Transverse colon (tissue), 4 donors: ENCODE measurements around the gene DOCK9. TPM values are rescaled to one million over a fixed set of nuclear protein-coding genes. Genes with fewer than 3 reads are reported as not detected.

ENCODE experiments used
- DNase-seq: peaks from one replicate; pipeline ENCODE4 v3.0.0-alpha.2; 2019
- H3K27ac ChIP-seq, 4 donors: fragments of 200-600 bp; sonication (generic); 2 replicates each; pipeline ENCODE4 v1.5.1; 2016 to 2018; ENCODE audit warnings: inconsistent platforms in 4 of 4
- H3K27me3 ChIP-seq: fragments of 200-600 bp; sonication (generic); 2 replicates; pipeline ENCODE4 v1.5.1; 2017; ENCODE audit warnings: inconsistent platforms
- H3K36me3 ChIP-seq, 4 donors: fragments of 200-600 bp; sonication (generic); 2 replicates each; pipeline ENCODE4 v1.5.1; 2017 to 2019; ENCODE audit warnings: inconsistent platforms in 4 of 4
- H3K4me1 ChIP-seq, 4 donors: fragments of 200-600 bp; sonication (generic); 2 replicates each; pipeline ENCODE4 v1.5.1; 2017 to 2020; ENCODE audit warnings: inconsistent platforms in 4 of 4
- H3K4me3 ChIP-seq, 4 donors: fragments of 200-600 bp; sonication (generic); 1 replicate in 1 of 4; 2 replicates in 3 of 4; pipeline versions ENCODE4 v1.5.1 to v1.6.1; 2017 to 2019; ENCODE audit warnings: inconsistent platforms in 4 of 4
- H3K9me3 ChIP-seq, 2 donors: fragments of 200-600 bp; sonication (generic); 2 replicates each; pipeline ENCODE4 v1.5.1; 2017 to 2019; ENCODE audit warnings: inconsistent platforms in 2 of 2
- EP300 ChIP-seq: sonication (generic); formaldehyde crosslinking; IDR thresholded peaks from one replicate; pipeline ENCODE4 v1.6.1; 2017; ENCODE audit warnings: antibody characterized with exemption, low read depth
- POLR2A ChIP-seq: fragments of 450-650 bp; IDR thresholded peaks from one replicate; pipeline ENCODE4 v1.6.1; 2016; ENCODE audit warnings: antibody characterized with exemption, mild to moderate bottlenecking, moderate library complexity
- POLR2AphosphoS5 ChIP-seq, 3 donors: sonication (generic); formaldehyde crosslinking; IDR thresholded peaks; one replicate each; pipeline ENCODE4 v1.6.1; 2016; ENCODE audit warnings: antibody characterized with exemption in 3 of 3
- WGBS, 2 donors: methylation state at CpG; one replicate each; pipeline ENCODE4 v1.1.5; 2018; ENCODE audit warnings: low coverage in 1 of 2; 5-methylcytosine and 5-hydroxymethylcytosine counted together
- in situ Hi-C, 4 donors: fragments of 200-750 bp; cut with MboI; loops; one replicate each; pipeline versions ENCODE4 v1.15.0 to v1.15.1; 2017; ENCODE audit warnings: low sequenced_read_pairs in 3 of 4, low pct_ligation_motif_present in 1 of 4, low pct_unique_long_range_greater_than_20kb in 1 of 4
- intact Hi-C: fragments of 100-400 bp; cut with DNase I; formaldehyde crosslinking; loops from one replicate; pipeline ENCODE4 v1.15.1; 2023; ENCODE audit warnings: low total_unique reads
- total RNA-seq, 4 donors: library from RNA; depleted of rRNA; stranded (reverse); fragments of >200 nt; gene quantifications; one replicate each; pipeline ENCODE4 v1.1.0, GENCODE V29; 2016
- TF ChIP-seq, protein P1 (sequence below), 5 experiments: fragments of 200-600 bp in 3 of 5; fragments of 450-650 bp in 2 of 5; sonication (generic) in 3 of 5; IDR thresholded peaks; 1 replicate in 2 of 5; 2 replicates in 3 of 5; pipeline ENCODE4 v1.5.1; 2016 to 2017; ENCODE audit warnings: antibody characterized with exemption in 5 of 5, inconsistent platforms in 3 of 5, mild to moderate bottlenecking in 2 of 5, moderate library complexity in 1 of 5

The DOCK9 gene
- total RNA-seq, 4 donors from 2014 or later: 44.5 to 120 (median 71.4) TPM

GRCh38 chr13:98766697-98767096, 211.2 kb downstream of the DOCK9 start:
- Histone ChIP-seq H3K9me3 (no peaks in the 10 kb centered on the region), H3K4me3 (no peak overlapping the region), H3K4me1 (peaks cover 0 to 15% (median 4%) of the 10 kb centered on the region in 4 donors), H3K27ac (no peak overlapping the region), H3K27me3 (peaks cover 5% of the 10 kb centered on the region), H3K36me3 (no peaks in the 10 kb centered on the region)
- in situ Hi-C loops (no loop called here), intact Hi-C loops (no loop called here)
- no peak for DNase-seq
- TF ChIP-seq, protein P1, sequence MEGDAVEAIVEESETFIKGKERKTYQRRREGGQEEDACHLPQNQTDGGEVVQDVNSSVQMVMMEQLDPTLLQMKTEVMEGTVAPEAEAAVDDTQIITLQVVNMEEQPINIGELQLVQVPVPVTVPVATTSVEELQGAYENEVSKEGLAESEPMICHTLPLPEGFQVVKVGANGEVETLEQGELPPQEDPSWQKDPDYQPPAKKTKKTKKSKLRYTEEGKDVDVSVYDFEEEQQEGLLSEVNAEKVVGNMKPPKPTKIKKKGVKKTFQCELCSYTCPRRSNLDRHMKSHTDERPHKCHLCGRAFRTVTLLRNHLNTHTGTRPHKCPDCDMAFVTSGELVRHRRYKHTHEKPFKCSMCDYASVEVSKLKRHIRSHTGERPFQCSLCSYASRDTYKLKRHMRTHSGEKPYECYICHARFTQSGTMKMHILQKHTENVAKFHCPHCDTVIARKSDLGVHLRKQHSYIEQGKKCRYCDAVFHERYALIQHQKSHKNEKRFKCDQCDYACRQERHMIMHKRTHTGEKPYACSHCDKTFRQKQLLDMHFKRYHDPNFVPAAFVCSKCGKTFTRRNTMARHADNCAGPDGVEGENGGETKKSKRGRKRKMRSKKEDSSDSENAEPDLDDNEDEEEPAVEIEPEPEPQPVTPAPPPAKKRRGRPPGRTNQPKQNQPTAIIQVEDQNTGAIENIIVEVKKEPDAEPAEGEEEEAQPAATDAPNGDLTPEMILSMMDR (IDR thresholded peaks at IDR 0.05): no peak
- TF ChIP-seq EP300 (no peak), POLR2A (no peak), POLR2AphosphoS5 (IDR thresholded peaks at IDR 0.05) (no peak)
- WGBS, 2 donors: 36 to 40% methylated on average over 4 to 11 of the region's 11 CpGs

- intact Hi-C loops: no loop called here
- in situ Hi-C loops: no loop called here
- no peaks in the 10 kb centered on the region for H3K36me3 ChIP-seq
- H3K27ac ChIP-seq: no peak overlapping the region
- 0 to 54% methylated on average over 1 to 8 of the region's 8 CpGs for WGBS, 2 donors
- H3K4me3 ChIP-seq: no peak overlapping the region
- no peaks in the 10 kb centered on the region for H3K9me3 ChIP-seq
- H3K4me1 ChIP-seq: peaks cover 0 to 20% (median 6%) of the 10 kb centered on the region in 4 donors
- H3K27me3 ChIP-seq: peaks cover 5% of the 10 kb centered on the region
- DNase-seq: no peak
- TF ChIP-seq POLR2AphosphoS5 (IDR thresholded peaks at IDR 0.05) (no peak), EP300 (no peak)
These were observed 211.8 kb downstream of the DOCK9 start for GRCh38 chr13:98765996-98766519.

GRCh38 chr13:98761986-98762616, 215.8 kb downstream of the DOCK9 start:
- Histone ChIP-seq H3K27ac (no peak overlapping the region), H3K4me3 (peak overlapping the region in 1 of 4 donors; percentile 35), H3K4me1 (peaks cover 0 to 20% (median 6%) of the 10 kb centered on the region in 4 donors), H3K27me3 (no peaks in the 10 kb centered on the region), H3K9me3 (no peaks in the 10 kb centered on the region), H3K36me3 (no peaks in the 10 kb centered on the region)
- DNase-seq: no peak
- 69 to 100% methylated on average over 2 to 15 of the region's 15 CpGs for WGBS, 2 donors
- intact Hi-C loops (no loop called here), in situ Hi-C loops (no loop called here)
- TF ChIP-seq POLR2A: no peak
- TF ChIP-seq EP300: no peak
- TF ChIP-seq, protein P1 (IDR thresholded peaks at IDR 0.05): no peak
- TF ChIP-seq POLR2AphosphoS5 (IDR thresholded peaks at IDR 0.05): no peak

DNA sequence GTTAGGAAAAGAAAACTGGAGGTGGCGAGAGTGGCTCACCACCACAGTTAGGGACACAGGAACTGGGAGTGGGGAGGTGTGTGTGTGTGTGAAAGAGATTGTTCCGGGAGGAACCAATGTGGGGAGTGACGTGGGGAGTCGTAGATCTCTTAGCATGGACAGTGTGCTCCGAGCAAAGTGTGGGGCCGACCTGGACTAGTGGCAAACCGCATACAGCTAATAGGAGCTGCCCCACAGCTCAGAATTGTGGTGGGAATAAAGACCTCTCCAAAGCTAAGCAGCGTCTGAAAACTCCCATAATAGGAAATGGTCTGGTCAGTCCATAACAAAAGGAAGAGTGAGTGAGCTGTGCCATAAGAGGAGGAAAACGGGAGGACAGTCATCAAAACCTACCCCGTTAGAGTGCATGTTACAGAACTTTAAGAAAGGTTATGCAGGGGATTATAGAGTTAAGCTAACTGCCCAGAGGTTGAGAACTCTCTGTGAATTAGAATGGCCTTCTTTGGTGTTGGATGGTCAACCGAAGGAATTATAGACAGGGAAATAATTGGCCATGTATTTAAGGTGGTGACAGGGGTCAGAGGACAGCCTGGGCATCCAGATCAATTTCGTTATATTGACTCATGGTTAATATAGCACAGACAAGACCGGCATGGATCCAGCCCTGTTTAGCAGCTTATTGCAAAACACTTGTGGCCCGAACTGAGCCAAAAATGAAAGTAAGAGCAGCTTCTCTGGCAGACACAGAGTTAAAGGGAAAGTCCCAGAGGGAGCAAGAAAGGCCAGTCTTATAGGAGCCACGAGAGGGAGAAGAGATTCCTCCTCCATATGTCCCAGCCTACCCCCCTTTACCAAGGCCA, 216.5 kb downstream of the DOCK9 start:
- TF ChIP-seq EP300: no peak
- TF ChIP-seq, protein P1 (IDR thresholded peaks at IDR 0.05): no peak
- no peak for TF ChIP-seq POLR2A
- no peak for TF ChIP-seq POLR2AphosphoS5 (IDR thresholded peaks at IDR 0.05)
- intact Hi-C loops: no loop called here
- Histone ChIP-seq H3K9me3 (no peaks in the 10 kb centered on the region), H3K27ac (no peak overlapping the region), H3K27me3 (no peaks in the 10 kb centered on the region), H3K4me3 (peak overlapping the region in 1 of 4 donors; percentile 35), H3K36me3 (no peaks in the 10 kb centered on the region), H3K4me1 (peaks cover 0 to 13% (median 6%) of the 10 kb centered on the region in 4 donors)
- no peak for DNase-seq
- 65 to 78% methylated on average over 13 to 15 of the region's 15 CpGs for WGBS, 2 donors
- in situ Hi-C loops: no loop called here
